Inflammatory macrophage treated with lipopolysaccharide for 4 hours (primary cell): ENCODE data around the gene ATG4D.
A peak's percentile ranks its signal among the peaks of the same experiment; 100 is the strongest.
"Not testable (repeated sequence)": the region's sequence is repeated elsewhere in the genome, so short reads cannot be mapped to it uniquely, and the experiment has no call there.

ENCODE experiments used
- DNase-seq: peaks from one replicate; pipeline ENCODE4 v3.0.0-alpha.2; 2020

ATG4D gene

GRCh38 chr19:10553087-10553667 lies 9.5 kb downstream of the ATG4D start:
- DNase-seq, result no peak

GRCh38 chr19:10553943-10554381 lies 10.3 kb downstream of the ATG4D start:
- DNase-seq, result no peak

- DNase-seq, result no peak
These were observed 11.3 kb downstream of the ATG4D start for GRCh38 chr19:10554760-10555609.

GRCh38 chr19:10555610-10555973 lies 11.9 kb downstream of the ATG4D start:
- peak; percentile 13 for DNase-seq

GRCh38 chr19:10557603-10558197 lies 14.0 kb downstream of the ATG4D start:
- DNase-seq, result no peak

GRCh38 chr19:10560154-10560553 lies 16.4 kb downstream of the ATG4D start:
- DNase-seq, result no peak

- DNase-seq, result no peak
These were observed 18.9 kb downstream of the ATG4D start for GRCh38 chr19:10562609-10563008.

- peak; percentile 43 for DNase-seq
These were observed 21.4 kb downstream of the ATG4D start for GRCh38 chr19:10565028-10565566.

- peak; percentile 99 for DNase-seq
These were observed 22.1 kb downstream of the ATG4D start, which contains the start of gene KRI1 for GRCh38 chr19:10565567-10566407. Gene KRI1, minus strand, starts transcription at chr19:10566010. Its CDS starts 11 bp downstream, at chr19:10565999.

- DNase-seq, result no peak
These were observed 22.6 kb downstream of the ATG4D start for GRCh38 chr19:10566408-10566657.

GRCh38 chr19:10566658-10567410 lies 23.1 kb downstream of the ATG4D start:
- peak; percentile 52 for DNase-seq

- no peak for DNase-seq
These were observed 24.0 kb downstream of the ATG4D start for GRCh38 chr19:10567656-10568055.

GRCh38 chr19:10568062-10568825 lies 24.5 kb downstream of the ATG4D start:
- DNase-seq, result peak; percentile 6

GRCh38 chr19:10568826-10569651 lies 25.3 kb downstream of the ATG4D start, which contains the start of gene CDKN2D:
Gene CDKN2D, minus strand, starts transcription at chr19:10568979. Its CDS starts 326 bp downstream, at chr19:10568653.
- DNase-seq, result peak; percentile 100

GRCh38 chr19:10573793-10574192 lies 30.1 kb downstream of the ATG4D start:
- not testable (repeated sequence) for DNase-seq

GRCh38 chr19:10574462-10574861 lies 30.8 kb downstream of the ATG4D start:
- no peak for DNase-seq

GRCh38 chr19:10575011-10575716 lies 31.5 kb downstream of the ATG4D start:
- no peak for DNase-seq

GRCh38 chr19:10577951-10578350 lies 34.2 kb downstream of the ATG4D start:
- DNase-seq, result no peak

- peak; percentile 90 for DNase-seq
These were observed 37.4 kb downstream of the ATG4D start for GRCh38 chr19:10580979-10581631.
